Cardiac muscle cell (in vitro differentiated cells and primary cell): ENCODE results near the gene NUP153. TPM values are rescaled to one million over a fixed set of nuclear protein-coding genes. Genes with fewer than 3 reads are reported as not detected.
A peak's percentile ranks its signal among the peaks of the same experiment; 100 is the strongest.

ENCODE experiments used
- DNase-seq, 2 donors: peaks; one replicate each; pipeline versions ENCODE4 v3.0.0 to v3.0.0-alpha.2; 2010 to 2017; ENCODE audit warnings: low read depth in 1 of 2, low spot score in 1 of 2
- H3K27ac ChIP-seq: fragments of 200-600 bp; sonication (generic); 2 replicates; pipeline ENCODE4 v1.5.1; 2016
- H3K27me3 ChIP-seq: fragments of 200-600 bp; sonication (generic); 2 replicates; pipeline ENCODE4 v1.6.0; 2016; ENCODE audit warnings: control low read depth
- H3K36me3 ChIP-seq: fragments of 200-600 bp; sonication (generic); 2 replicates; pipeline ENCODE4 v1.5.1; 2016; ENCODE audit warnings: control low read depth
- H3K4me1 ChIP-seq: fragments of 200-600 bp; sonication (generic); 2 replicates; pipeline ENCODE4 v1.8.1; 2017; ENCODE audit warnings: low read depth, mild to moderate bottlenecking, mixed run types
- H3K4me3 ChIP-seq: fragments of 200-600 bp; sonication (generic); 2 replicates; pipeline ENCODE4 v1.5.1; 2016; ENCODE audit warnings: mild to moderate bottlenecking
- H3K9me3 ChIP-seq: fragments of 200-600 bp; sonication (generic); 2 replicates; pipeline ENCODE4 v1.5.1; 2017; ENCODE audit warnings: low read depth, mild to moderate bottlenecking, control low read depth
- polyA plus RNA-seq: library from polyadenylated mRNA; unstranded; fragments of >200 nt; fragmentation: Nextera tagmentation; extraction: Ambion mirVana; gene quantifications from 2 replicates; pipeline ENCODE4 v1.2.1, GENCODE V29; 2016
- total RNA-seq: library from RNA; depleted of rRNA; stranded (reverse); fragments of >200 nt; gene quantifications from 2 replicates; pipeline ENCODE4 v1.2.3, GENCODE V29; 2016
- TF ChIP-seq, protein P1 (sequence below): IDR thresholded peaks from 2 replicates; pipeline ENCODE4 v1.5.1; 2012; ENCODE audit warnings: low read depth, mild to moderate bottlenecking, low read length

The NUP153 gene
- total and polyA plus RNA-seq, 2 experiments from 2014 or later, result 9.2 to 26.2 TPM

DNA sequence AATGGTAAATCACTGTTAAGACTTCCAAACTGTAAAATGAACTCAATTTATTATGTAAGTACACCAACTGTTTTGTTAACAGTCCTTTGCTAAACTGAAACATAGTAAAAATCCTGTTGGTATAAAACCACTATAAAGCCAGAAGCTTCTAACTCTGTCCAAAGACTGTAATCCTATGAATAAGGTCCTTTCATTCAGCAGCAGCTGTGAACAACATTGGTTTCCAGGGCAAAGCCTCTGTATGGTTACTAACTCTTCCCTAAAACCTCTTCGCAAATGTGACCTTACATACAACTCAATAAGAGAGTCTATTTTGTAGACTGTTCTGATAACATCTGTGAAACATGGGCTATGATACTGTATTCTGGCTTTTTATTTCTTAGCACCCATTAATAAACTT lies 40.1 kb downstream of the NUP153 start:
- H3K4me1 ChIP-seq, result no peaks in the 10 kb centered on the region
- no peak overlapping the region for H3K4me3 ChIP-seq
- no peaks in the 10 kb centered on the region for H3K27me3 ChIP-seq
- no peak for DNase-seq
- H3K27ac ChIP-seq, result no peak overlapping the region
- TF ChIP-seq, protein P1, sequence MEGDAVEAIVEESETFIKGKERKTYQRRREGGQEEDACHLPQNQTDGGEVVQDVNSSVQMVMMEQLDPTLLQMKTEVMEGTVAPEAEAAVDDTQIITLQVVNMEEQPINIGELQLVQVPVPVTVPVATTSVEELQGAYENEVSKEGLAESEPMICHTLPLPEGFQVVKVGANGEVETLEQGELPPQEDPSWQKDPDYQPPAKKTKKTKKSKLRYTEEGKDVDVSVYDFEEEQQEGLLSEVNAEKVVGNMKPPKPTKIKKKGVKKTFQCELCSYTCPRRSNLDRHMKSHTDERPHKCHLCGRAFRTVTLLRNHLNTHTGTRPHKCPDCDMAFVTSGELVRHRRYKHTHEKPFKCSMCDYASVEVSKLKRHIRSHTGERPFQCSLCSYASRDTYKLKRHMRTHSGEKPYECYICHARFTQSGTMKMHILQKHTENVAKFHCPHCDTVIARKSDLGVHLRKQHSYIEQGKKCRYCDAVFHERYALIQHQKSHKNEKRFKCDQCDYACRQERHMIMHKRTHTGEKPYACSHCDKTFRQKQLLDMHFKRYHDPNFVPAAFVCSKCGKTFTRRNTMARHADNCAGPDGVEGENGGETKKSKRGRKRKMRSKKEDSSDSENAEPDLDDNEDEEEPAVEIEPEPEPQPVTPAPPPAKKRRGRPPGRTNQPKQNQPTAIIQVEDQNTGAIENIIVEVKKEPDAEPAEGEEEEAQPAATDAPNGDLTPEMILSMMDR, result no peak
- peaks cover 43% of the 10 kb centered on the region for H3K36me3 ChIP-seq
- no peaks in the 10 kb centered on the region for H3K9me3 ChIP-seq

- H3K36me3 ChIP-seq, result peaks cover 51% of the 10 kb centered on the region
- DNase-seq, result no peak
- TF ChIP-seq, protein P1, result no peak
- no peaks in the 10 kb centered on the region for H3K27me3 ChIP-seq
- H3K4me1 ChIP-seq, result no peaks in the 10 kb centered on the region
- H3K4me3 ChIP-seq, result no peak overlapping the region
- H3K27ac ChIP-seq, result no peak overlapping the region
- no peaks in the 10 kb centered on the region for H3K9me3 ChIP-seq
Observed at GRCh38 chr6:17665132-17665531, 41.6 kb downstream of the NUP153 start.

DNA sequence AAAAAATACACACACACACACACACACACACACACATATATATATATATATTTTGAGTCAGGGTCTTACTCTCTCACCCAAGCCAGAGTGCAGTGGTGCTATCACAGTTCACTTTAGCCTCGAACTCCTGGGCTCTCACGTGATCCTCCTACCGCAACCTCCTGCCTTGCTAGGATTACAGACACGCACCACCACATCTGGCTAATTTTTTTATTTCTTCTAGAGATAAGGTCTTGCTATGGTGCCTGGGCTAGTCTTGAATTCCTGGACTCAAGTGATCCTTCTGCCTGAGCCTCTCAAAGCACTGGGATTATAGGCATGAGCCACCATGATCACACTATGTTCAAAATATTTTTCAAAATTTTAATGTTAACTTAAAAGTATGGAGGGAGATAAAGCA lies 43.5 kb downstream of the NUP153 start:
- Histone ChIP-seq H3K4me3 (no peak overlapping the region), H3K27me3 (no peaks in the 10 kb centered on the region), H3K4me1 (no peaks in the 10 kb centered on the region), H3K36me3 (peaks cover 39% of the 10 kb centered on the region), H3K9me3 (no peaks in the 10 kb centered on the region), H3K27ac (no peak overlapping the region)
- TF ChIP-seq, protein P1, result no peak
- DNase-seq, result no peak

DNA sequence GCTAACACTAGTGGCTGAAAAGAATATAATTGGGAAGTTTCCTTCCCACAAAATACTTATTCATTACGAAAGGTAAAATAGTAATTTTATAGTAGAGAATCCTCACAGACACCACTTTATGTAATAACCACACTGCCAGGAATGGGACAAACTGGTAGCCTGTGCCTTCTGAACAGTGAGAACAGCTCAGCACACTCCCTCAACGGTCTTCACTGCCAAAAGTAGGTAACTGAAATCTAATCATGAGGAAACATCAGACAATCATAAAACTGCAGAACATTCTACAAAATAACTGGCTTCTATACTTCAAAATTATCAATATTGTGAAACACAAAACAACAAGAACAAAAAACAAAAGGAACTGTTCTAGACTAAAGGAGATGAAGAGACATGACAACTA lies 44.1 kb downstream of the NUP153 start:
- Histone ChIP-seq H3K9me3 (no peaks in the 10 kb centered on the region), H3K36me3 (peaks cover 38% of the 10 kb centered on the region), H3K27ac (no peak overlapping the region), H3K4me3 (no peak overlapping the region), H3K27me3 (no peaks in the 10 kb centered on the region), H3K4me1 (no peaks in the 10 kb centered on the region)
- TF ChIP-seq, protein P1, result no peak
- no peak for DNase-seq

DNA sequence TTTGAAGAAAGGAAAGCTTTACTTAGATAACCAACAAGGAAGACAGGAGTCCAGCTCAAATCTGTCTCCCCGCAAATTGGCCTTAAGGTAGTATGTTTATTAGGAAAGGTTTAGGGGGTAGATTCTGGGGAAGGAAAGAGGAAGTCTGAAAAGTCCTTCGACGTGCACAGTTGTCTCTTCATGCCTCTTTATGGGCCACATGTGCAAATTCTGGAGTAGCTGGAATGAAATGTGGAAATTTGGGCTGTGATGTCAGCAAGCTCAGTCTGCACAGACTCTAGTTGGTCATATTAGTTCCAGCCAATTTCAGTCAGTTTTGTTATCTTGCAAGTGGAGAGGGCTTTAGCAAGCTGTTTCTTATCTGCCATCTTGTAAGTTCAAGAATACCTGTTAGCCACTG lies 50.1 kb downstream of the NUP153 start:
- TF ChIP-seq, protein P1, result no peak
- no peak overlapping the region for H3K4me3 ChIP-seq
- H3K9me3 ChIP-seq, result no peaks in the 10 kb centered on the region
- H3K27me3 ChIP-seq, result no peaks in the 10 kb centered on the region
- peaks cover 5% of the 10 kb centered on the region for H3K4me1 ChIP-seq
- peak overlapping the region; percentile 37 for H3K27ac ChIP-seq
- DNase-seq, result peak in 1 of 2 donors; percentile 34
- peaks cover 22% of the 10 kb centered on the region for H3K36me3 ChIP-seq

DNA sequence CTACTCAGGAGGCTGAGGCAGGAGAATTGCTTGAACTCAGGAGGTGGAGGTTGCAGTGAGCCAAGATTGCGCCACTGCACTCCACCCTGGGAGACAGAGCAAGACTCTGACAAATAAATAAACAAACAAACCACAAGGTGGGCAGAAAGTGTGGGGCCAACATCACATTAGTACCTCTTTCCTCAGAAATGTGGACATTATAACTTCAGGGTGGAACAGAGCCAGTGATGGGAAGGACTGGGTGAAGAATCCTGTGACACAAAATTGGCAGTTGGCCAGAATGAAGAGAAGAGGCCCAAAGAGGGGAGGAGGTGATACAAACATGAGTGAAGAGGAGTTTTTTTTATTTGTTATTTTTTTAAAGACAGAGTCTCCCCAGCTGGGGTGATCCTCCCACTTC lies 50.6 kb downstream of the NUP153 start:
- Histone ChIP-seq H3K36me3 (peaks cover 16% of the 10 kb centered on the region), H3K4me3 (no peak overlapping the region), H3K27ac (no peak overlapping the region), H3K4me1 (peaks cover 5% of the 10 kb centered on the region), H3K27me3 (no peaks in the 10 kb centered on the region), H3K9me3 (no peaks in the 10 kb centered on the region)
- peak; percentile 17 to 37 for DNase-seq
- TF ChIP-seq, protein P1, result no peak
